ENCODE results near the gene C2. TPM values are rescaled to one million over a fixed set of nuclear protein-coding genes. Genes with fewer than 3 reads are reported as not detected.
"Not testable (repeated sequence)": the region's sequence is repeated elsewhere in the genome, so short reads cannot be mapped to it uniquely, and the experiment has no call there.

Gene C2
- total RNA-seq, 4 donors from 2014 or later, result 2.7 to 4.9 (median 3.6) TPM

DNA sequence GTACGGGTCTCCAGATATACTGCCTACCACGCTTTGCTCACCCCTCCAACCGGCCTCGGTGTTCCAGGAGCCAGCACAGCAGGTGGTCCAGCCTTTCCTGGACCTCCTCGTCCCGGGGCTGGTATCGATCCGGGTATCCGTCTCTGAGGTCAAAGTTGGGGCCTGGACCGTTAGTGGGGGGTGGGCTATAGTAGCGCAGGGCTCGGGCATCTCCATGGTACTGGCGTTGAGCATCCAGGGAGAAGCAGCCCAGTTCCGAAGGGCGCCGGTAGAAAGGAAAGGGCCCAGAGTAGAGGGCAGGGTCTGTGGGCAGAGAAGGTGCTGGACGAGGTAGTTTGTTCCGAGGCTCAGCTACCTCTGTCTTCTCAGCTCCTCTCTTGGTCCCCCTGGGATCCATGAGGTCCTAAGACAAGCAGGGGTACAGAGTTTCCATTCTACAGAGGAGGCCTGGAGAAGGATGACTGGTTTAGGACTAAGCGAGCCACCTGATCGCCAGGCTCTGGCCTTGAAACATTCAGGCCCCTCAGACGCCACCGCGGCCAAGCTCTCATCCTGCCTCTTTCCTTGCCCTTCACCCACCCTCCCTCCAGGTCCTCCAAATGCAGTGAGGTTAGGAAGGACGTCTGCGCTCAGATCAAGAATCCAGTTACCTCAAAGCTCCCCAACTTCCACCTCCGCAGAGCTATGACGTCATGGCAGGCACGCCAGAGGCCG is 43.9 kb downstream of the C2 start:
- Histone ChIP-seq H3K4me3 (peak overlapping the region; percentile 74 to 91 (median 85)), H3K27me3 (no peaks in the 10 kb centered on the region), H3K9me3 (no peaks in the 10 kb centered on the region), H3K4me1 (peaks cover 23 to 29% of the 10 kb centered on the region in 2 donors), H3K36me3 (peaks cover 0 to 27% of the 10 kb centered on the region in 2 donors), H3K27ac (peak overlapping the region; percentile 90 to 97 (median 92))
- in situ Hi-C loops (cut with MboI; ENCODE audit: low sequenced_read_pairs in 4 of 4), result loop anchor here (10.0 to 25.0 kb wide), 7 partner anchors 77 to 991 kb away; partner anchors contain the start of genes AGER (in 1 of the 4), AGPAT1 (in 1 of the 4), APOM (in 1 of the 4) and ATF6B (in 1 of the 4)
- no peak for ATAC-seq
- TF ChIP-seq, protein P1, sequence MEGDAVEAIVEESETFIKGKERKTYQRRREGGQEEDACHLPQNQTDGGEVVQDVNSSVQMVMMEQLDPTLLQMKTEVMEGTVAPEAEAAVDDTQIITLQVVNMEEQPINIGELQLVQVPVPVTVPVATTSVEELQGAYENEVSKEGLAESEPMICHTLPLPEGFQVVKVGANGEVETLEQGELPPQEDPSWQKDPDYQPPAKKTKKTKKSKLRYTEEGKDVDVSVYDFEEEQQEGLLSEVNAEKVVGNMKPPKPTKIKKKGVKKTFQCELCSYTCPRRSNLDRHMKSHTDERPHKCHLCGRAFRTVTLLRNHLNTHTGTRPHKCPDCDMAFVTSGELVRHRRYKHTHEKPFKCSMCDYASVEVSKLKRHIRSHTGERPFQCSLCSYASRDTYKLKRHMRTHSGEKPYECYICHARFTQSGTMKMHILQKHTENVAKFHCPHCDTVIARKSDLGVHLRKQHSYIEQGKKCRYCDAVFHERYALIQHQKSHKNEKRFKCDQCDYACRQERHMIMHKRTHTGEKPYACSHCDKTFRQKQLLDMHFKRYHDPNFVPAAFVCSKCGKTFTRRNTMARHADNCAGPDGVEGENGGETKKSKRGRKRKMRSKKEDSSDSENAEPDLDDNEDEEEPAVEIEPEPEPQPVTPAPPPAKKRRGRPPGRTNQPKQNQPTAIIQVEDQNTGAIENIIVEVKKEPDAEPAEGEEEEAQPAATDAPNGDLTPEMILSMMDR (IDR thresholded peaks at IDR 0.05 in 4 of 5, conservative IDR thresholded peaks at IDR 0.05 in 1 of 5), result no peak
- TF ChIP-seq POLR2A (IDR thresholded peaks at IDR 0.05), result no peak
- intact Hi-C loops (cut with DNase I; ENCODE audit: low total_unique reads), result loop anchor here (10.0 kb wide), 3 partner anchors 203 to 1907 kb away; partner anchors contain the start of genes AGPAT1, CLIC1, POLR1H and PPP1R11
- no peak for DNase-seq

DNA sequence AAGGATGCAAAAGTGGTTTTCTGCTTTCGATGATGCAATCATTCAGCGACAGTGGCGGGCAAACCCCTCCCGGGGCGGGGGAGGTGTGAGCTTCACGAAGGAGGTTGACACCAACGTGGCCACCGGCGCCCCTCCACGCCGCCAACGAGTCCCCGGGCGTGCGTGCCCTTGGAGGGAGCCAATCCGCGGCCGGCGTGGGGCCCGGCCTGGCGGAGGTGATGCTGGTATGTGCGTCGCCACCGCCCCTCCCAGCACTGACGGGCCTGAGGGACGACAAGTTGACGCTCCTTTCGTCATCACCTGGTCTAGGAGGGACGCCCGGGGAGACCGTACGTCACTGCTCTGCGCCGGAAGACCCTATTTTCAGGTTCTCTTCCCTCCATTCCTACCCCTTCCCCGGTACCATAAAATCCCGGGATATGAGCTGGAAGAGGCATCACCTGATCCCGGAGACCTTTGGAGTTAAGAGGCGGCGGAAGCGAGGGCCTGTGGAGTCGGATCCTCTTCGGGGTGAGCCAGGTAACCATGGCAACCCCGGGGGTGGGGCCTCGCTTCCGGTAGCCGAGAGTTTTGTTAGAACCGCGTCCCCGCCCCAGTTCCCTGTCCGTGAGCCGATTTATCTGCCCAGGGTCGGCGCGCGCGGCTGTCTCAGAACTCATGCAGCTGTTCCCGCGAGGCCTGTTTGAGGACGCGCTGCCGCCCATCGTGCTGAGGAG is 44.6 kb downstream of the C2 start, which contains the start of gene DXO:
DXO (minus strand) TSS at position 146 of the 716 bp plus-strand sequence. CDS start 463 bp downstream, outside the sequence.
- Histone ChIP-seq H3K9me3 (no peaks in the 10 kb centered on the region), H3K27me3 (no peaks in the 10 kb centered on the region), H3K27ac (peak within 1 kb of the TSS; percentile 90 to 97 (median 92)), H3K4me1 (peaks cover 23 to 29% of the 10 kb centered on the region in 2 donors), H3K4me3 (peak within 1 kb of the TSS; percentile 74 to 91 (median 85)), H3K36me3 (peaks cover 0 to 23% of the 10 kb centered on the region in 2 donors)
- TF ChIP-seq POLR2A (IDR thresholded peaks at IDR 0.05), result peak; percentile 67 to 74
- TF ChIP-seq, protein P1 (IDR thresholded peaks at IDR 0.05 in 4 of 5, conservative IDR thresholded peaks at IDR 0.05 in 1 of 5), result no peak
- intact Hi-C loops (cut with DNase I; ENCODE audit: low total_unique reads), result loop anchor here (1.0 to 10.0 kb wide), 4 partner anchors 13 to 1907 kb away; partner anchors contain the start of genes AGPAT1, CLIC1, POLR1H and PPP1R11
- in situ Hi-C loops (cut with MboI; ENCODE audit: low sequenced_read_pairs in 4 of 4), result loop anchor here (10.0 to 25.0 kb wide), 7 partner anchors 77 to 990 kb away; partner anchors contain the start of genes AGER (in 1 of the 4), AGPAT1 (in 1 of the 4), APOM (in 1 of the 4) and ATF6B (in 1 of the 4)
- DNase-seq (peak; percentile 94 to 95), ATAC-seq (peak; percentile 97 to 98)

DNA sequence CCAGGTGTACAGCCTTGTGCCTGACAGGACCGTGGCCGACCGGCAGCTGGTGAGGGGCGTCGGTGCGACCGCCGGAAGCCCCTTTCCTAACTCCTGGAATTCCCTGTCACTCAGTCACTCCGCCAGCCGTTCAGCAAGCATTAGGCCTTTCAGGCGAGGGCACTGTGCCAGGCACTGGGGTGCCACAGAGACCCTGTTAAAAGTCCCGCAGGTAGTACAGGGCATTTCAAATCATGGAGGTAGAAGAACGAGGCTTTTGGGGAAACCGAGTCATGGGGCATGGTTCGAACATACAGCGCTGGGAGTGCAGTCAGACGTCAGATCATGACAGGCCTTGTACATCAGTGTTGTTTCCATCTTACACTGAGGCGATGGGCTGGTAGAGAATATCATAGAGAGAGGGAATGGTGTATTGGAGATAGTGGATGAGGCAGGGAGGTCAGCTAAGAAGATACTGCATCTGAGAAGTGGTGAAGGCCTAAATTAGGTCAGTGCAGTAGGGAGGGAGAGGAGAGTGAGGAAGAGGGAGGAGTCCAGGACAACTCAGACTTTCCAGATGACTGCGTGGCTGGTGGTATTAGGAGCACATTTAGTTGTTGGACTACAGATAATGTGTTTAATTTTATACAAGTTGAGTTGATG is 45.3 kb downstream of the C2 start:
- ATAC-seq (no peak), DNase-seq (no peak)
- peak overlapping the region; percentile 90 to 97 (median 92) for H3K27ac ChIP-seq
- intact Hi-C loops (cut with DNase I; ENCODE audit: low total_unique reads) (loop anchor here (1.0 to 10.0 kb wide), 4 partner anchors 14 to 1908 kb away; partner anchors contain the start of genes AGPAT1, CLIC1, POLR1H and PPP1R11), in situ Hi-C loops (cut with MboI; ENCODE audit: low sequenced_read_pairs in 4 of 4) (loop anchor here (10.0 to 25.0 kb wide), 7 partner anchors 78 to 989 kb away; partner anchors contain the start of genes AGER (in 1 of the 4), AGPAT1 (in 1 of the 4), APOM (in 1 of the 4) and ATF6B (in 1 of the 4))
- peak overlapping the region; percentile 74 to 91 (median 85) for H3K4me3 ChIP-seq
- TF ChIP-seq POLR2A (IDR thresholded peaks at IDR 0.05), result no peak
- TF ChIP-seq, protein P1 (IDR thresholded peaks at IDR 0.05 in 4 of 5, conservative IDR thresholded peaks at IDR 0.05 in 1 of 5), result no peak
- H3K36me3 ChIP-seq, result peaks cover 0 to 23% of the 10 kb centered on the region in 2 donors
- peaks cover 23 to 29% of the 10 kb centered on the region in 2 donors for H3K4me1 ChIP-seq
- H3K27me3 ChIP-seq, result no peaks in the 10 kb centered on the region
- H3K9me3 ChIP-seq, result no peaks in the 10 kb centered on the region

DNA sequence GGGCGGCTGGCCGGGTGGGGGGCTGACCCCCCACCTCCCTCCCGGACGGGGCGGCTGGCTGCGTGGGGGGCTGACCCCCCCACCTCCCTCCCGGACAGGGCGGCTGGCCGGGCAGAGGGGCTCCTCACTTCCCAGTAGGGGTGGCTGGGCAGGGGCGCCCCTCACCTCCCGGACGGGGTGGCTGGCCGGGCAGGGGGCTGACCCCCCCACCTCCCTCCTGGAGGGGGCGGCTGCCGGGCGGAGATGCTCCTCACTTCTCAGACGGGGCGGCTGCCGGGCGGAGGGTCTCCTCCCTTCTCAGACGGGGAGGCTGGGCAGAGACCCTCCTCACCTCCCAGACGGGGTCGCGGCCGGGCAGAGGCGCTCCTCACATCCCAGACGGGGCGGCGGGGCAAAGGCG is 48.5 kb downstream of the C2 start:
- Histone ChIP-seq H3K36me3 (peaks cover 0 to 19% of the 10 kb centered on the region in 2 donors), H3K4me1 (peaks cover 16 to 20% of the 10 kb centered on the region in 2 donors)
- intact Hi-C loops (cut with DNase I; ENCODE audit: low total_unique reads) (loop anchor here (10.0 kb wide), 3 partner anchors 199 to 1911 kb away; partner anchors contain the start of genes AGPAT1, CLIC1, POLR1H and PPP1R11), in situ Hi-C loops (cut with MboI; ENCODE audit: low sequenced_read_pairs in 4 of 4) (loop anchor here in 1 of 4 donors (10.0 kb wide), 1 partner anchor 81 kb away; the partner anchor contains the start of gene EHMT2)
- H3K27me3 ChIP-seq, DNase-seq, ATAC-seq, H3K9me3 ChIP-seq, H3K4me3 ChIP-seq, H3K27ac ChIP-seq: not testable (repeated sequence)

Measured in gastrocnemius medialis (tissue), 4 donors.